Measurements from ENCODE around the gene FMNL1. TPM values are rescaled to one million over a fixed set of nuclear protein-coding genes. Genes with fewer than 3 reads are reported as not detected.

The FMNL1 gene
- total and polyA plus RNA-seq, 7 experiments from 2014 or later, result 19.0 to 595 (median 366) TPM

- peak overlapping the region in 8 of 9 donors; percentile 55 to 90 (median 80) for H3K27ac Mint-ChIP-seq
- peaks cover 0 to 18% (median 0%) of the 10 kb centered on the region in 3 experiments for H3K36me3 ChIP-seq (ENCODE audit: control insufficient read depth in 2 of 3, insufficient read depth in 3 of 3, low read length in 3 of 3)
- H3K4me1 ChIP-seq (ENCODE audit: control insufficient read depth in 2 of 2, insufficient read depth in 2 of 2, low read length in 2 of 2), result peaks cover 32 to 45% of the 10 kb centered on the region in 2 donors
- intact Hi-C loops (cut with micrococcal nuclease), result no loop called here
- POLR2A ChIA-PET, result no interaction called here
- no peaks in the 10 kb centered on the region for H3K9me3 Mint-ChIP-seq
- ATAC-seq, result no peak
- peaks cover 0 to 25% (median 9%) of the 10 kb centered on the region in 5 donors for H3K36me3 Mint-ChIP-seq
- no peaks in the 10 kb centered on the region for H3K27me3 Mint-ChIP-seq
- H3K4me3 Mint-ChIP-seq, result peak overlapping the region in 5 of 10 donors; percentile 0 to 36 (median 22)
- no peak overlapping the region for H3K27ac ChIP-seq (ENCODE audit: low read depth, low read length)
- no peak overlapping the region for H3K4me3 ChIP-seq (ENCODE audit: low read length)
- H3K4me1 Mint-ChIP-seq, result peaks cover 55 to 93% (median 78%) of the 10 kb centered on the region in 7 donors
- CTCF ChIA-PET, result no interaction called here
- no peaks in the 10 kb centered on the region for H3K27me3 ChIP-seq (ENCODE audit: control insufficient read depth in 2 of 2, insufficient read depth in 2 of 2, low read length in 2 of 2)
- no peak for DNase-seq
- H3K9me3 ChIP-seq (ENCODE audit: control insufficient read depth in 2 of 3, low read length in 3 of 3), result no peaks in the 10 kb centered on the region
Observed at GRCh38 chr17:45296833-45297124, 75.1 kb downstream of the FMNL1 start.

Other genes starting within 250 kb of the FMNL1 start
- 10 to 100 TPM; 14.2 to 36.8 (median 29.8) TPM for gene DCAKD, start 170.3 kb upstream of the FMNL1 start, total RNA-seq
- 10 to 100 TPM; 16.9 to 27.6 TPM for gene DCAKD, start 170.3 kb upstream of the FMNL1 start, polyA plus RNA-seq
- gene NMT1, start 160.6 kb upstream of the FMNL1 start, total RNA-seq, result 100 to 1,000 TPM in 3 of 5 experiments, 10 to 100 TPM in 2; 59.5 to 136 (median 121) TPM
- gene NMT1, start 160.6 kb upstream of the FMNL1 start, polyA plus RNA-seq, result 10 to 100 TPM; 37.5 to 64.1 TPM
- gene PLCD3, start 89.4 kb upstream of the FMNL1 start, total RNA-seq, result 1 to 10 TPM; 2.0 to 5.1 (median 3.2) TPM
- under 1 TPM in 1 of 2 donors, not detected in 1; 0.21 TPM for gene PLCD3, start 89.4 kb upstream of the FMNL1 start, polyA plus RNA-seq
- 10 to 100 TPM; 17.9 to 59.5 (median 31.3) TPM for gene ACBD4, start 86.2 kb upstream of the FMNL1 start, total RNA-seq
- 10 to 100 TPM; 12.3 to 13.9 TPM for gene ACBD4, start 86.2 kb upstream of the FMNL1 start, polyA plus RNA-seq
- gene HEXIM1, start 73.4 kb upstream of the FMNL1 start, total RNA-seq, result 10 to 100 TPM; 28.5 to 41.3 (median 37.6) TPM
- gene HEXIM1, start 73.4 kb upstream of the FMNL1 start, polyA plus RNA-seq, result 1 to 10 TPM; 5.1 to 6.1 TPM
- 1 to 10 TPM; 2.2 to 8.2 (median 3.4) TPM for gene HEXIM2, start 60.0 kb upstream of the FMNL1 start, total RNA-seq
- 1 to 10 TPM; 2.4 to 3.2 TPM for gene HEXIM2, start 60.0 kb upstream of the FMNL1 start, polyA plus RNA-seq
- 1 to 10 TPM in 1 of 5 experiments, under 1 TPM in 3, not detected in 1; 0.12 to 1.1 (median 0.58) TPM for gene SPATA32, start 40.2 kb downstream of the FMNL1 start, total RNA-seq
- gene SPATA32, start 40.2 kb downstream of the FMNL1 start, polyA plus RNA-seq, result under 1 TPM; 0.31 to 0.59 TPM
- 10 to 100 TPM; 31.3 to 39.8 (median 34.1) TPM for gene MAP3K14, start 95.1 kb downstream of the FMNL1 start, total RNA-seq
- gene MAP3K14, start 95.1 kb downstream of the FMNL1 start, polyA plus RNA-seq, result 10 to 100 TPM in 1 of 2 donors, 1 to 10 TPM in 1; 2.4 to 10.6 TPM
- gene ARHGAP27, start 211.0 kb downstream of the FMNL1 start, total RNA-seq, result 100 to 1,000 TPM in 3 of 5 experiments, 10 to 100 TPM in 2; 53.4 to 126 (median 109) TPM
- gene ARHGAP27, start 211.0 kb downstream of the FMNL1 start, polyA plus RNA-seq, result 10 to 100 TPM; 20.1 to 38.9 TPM

Measured in naive thymus-derived CD4-positive, alpha-beta T cell (primary cell).